Nephron (organoid): ENCODE results near the gene ENTR1.

Experiments used
- H3K27ac Mint-ChIP-seq, 3 experiments: 2 replicates each; pipeline ENCODE4 v1.8.0; 2020; ENCODE audit warnings: mixed read lengths in 3 of 3, mild to moderate bottlenecking in 2 of 3, moderate library complexity in 1 of 3
- H3K27me3 Mint-ChIP-seq: 2 replicates; pipeline ENCODE4 v1.8.0; 2021; ENCODE audit warnings: low read depth, mild to moderate bottlenecking, moderate library complexity, mixed read lengths
- H3K36me3 Mint-ChIP-seq: 2 replicates; pipeline ENCODE4 v1.8.0; 2020; ENCODE audit warnings: low read depth, mixed read lengths
- H3K4me1 Mint-ChIP-seq: 2 replicates; pipeline ENCODE4 v1.8.0; 2020; ENCODE audit warnings: mixed read lengths
- H3K4me3 Mint-ChIP-seq, 3 experiments: 2 replicates each; pipeline ENCODE4 v1.8.0; 2020; ENCODE audit warnings: mild to moderate bottlenecking in 3 of 3, mixed read lengths in 3 of 3, moderate library complexity in 2 of 3
- H3K9me3 Mint-ChIP-seq: 2 replicates; pipeline ENCODE4 v1.8.0; 2020; ENCODE audit warnings: mixed read lengths
- TF ChIP-seq, protein P1 (sequence below), 3 experiments: fragments of 200-600 bp; sonication (generic); IDR thresholded peaks; one replicate each; pipeline ENCODE4 v1.5.0; 2021; ENCODE audit warnings: antibody characterized with exemption in 3 of 3; ENCODE audit not compliant: unreplicated experiment in 3 of 3

ENTR1 gene

DNA sequence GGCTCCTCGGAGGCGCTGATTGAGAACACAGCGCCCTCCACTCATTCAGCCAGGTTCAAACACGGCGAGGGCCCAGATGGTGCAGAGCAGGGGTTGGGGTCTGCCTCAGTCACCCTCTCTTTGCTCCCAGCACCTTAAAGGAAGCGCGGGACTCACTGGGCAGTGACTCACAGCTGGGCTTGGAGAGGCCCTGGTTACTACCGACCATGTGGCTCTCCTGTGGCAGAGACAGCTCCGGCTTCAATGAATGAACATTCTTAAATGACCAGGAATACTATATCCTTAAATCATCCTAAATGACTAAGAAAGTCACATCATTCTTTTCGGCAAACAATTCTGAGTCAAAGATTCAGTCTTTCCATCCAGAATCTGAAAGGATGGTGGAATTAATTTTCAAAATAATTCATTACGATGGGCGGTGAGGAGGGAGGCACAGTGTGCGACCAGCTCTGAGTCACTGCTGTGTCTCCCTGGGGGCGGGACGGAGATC is 30.8 kb upstream of the ENTR1 start:
- Mint-ChIP-seq H3K36me3 (peaks cover 39% of the 10 kb centered on the region), H3K9me3 (no peaks in the 10 kb centered on the region), H3K4me1 (peaks cover 19% of the 10 kb centered on the region), H3K27me3 (no peaks in the 10 kb centered on the region), H3K27ac (no peak overlapping the region), H3K4me3 (peak overlapping the region; percentile 66 to 75 (median 73))
- TF ChIP-seq, protein P1, sequence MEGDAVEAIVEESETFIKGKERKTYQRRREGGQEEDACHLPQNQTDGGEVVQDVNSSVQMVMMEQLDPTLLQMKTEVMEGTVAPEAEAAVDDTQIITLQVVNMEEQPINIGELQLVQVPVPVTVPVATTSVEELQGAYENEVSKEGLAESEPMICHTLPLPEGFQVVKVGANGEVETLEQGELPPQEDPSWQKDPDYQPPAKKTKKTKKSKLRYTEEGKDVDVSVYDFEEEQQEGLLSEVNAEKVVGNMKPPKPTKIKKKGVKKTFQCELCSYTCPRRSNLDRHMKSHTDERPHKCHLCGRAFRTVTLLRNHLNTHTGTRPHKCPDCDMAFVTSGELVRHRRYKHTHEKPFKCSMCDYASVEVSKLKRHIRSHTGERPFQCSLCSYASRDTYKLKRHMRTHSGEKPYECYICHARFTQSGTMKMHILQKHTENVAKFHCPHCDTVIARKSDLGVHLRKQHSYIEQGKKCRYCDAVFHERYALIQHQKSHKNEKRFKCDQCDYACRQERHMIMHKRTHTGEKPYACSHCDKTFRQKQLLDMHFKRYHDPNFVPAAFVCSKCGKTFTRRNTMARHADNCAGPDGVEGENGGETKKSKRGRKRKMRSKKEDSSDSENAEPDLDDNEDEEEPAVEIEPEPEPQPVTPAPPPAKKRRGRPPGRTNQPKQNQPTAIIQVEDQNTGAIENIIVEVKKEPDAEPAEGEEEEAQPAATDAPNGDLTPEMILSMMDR (IDR thresholded peaks at IDR 0.05; ENCODE audit: unreplicated experiment in 3 of 3), result no peak

DNA sequence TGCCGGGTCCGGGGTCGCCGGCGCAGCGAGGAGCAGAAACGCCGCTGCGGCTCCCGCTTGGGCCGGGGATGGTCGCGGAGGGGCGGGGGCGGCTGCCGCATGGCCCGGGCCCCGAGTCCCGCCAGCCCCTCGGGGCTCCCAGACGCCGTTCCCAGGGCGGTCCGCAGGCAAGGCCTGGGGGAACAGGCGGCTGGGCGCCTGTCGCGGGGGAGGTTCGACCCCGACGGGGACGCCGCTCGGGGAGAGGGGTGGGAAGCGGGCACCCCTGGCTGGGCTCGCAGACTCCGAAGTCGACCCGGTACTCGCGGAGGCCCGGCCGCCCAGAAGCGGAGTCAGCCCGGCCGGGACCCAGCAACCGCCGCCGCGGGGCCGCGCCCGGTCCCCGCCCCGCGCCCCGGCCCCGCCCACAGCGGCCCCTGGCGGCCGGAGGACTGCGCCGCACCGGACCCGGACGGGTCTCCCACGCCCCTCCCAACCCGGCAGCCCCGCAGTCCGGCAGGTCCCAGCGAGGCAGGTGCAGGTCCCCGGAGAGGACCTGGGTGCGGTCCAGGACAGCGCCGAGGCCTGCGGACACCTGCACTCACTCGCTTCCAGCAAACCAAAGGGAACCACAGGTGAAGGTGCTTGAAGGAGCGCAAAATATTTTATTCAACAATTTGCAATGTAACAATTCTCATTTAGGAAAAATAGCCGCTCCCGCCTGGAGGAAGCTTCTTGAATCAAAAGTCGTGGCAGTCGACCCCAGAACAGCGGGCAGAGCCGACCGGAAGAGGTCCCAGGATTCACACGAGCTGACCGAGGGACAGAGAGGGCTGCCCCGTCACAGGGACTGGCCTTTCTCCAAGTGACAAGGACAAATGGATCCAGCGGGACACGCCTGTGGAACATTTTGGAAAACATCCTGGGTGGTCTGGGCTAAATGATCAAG is 29.3 kb upstream of the ENTR1 start, which contains the start of gene INPP5E:
INPP5E (minus strand) TSS at position 365 of the 928 bp plus-strand sequence. CDS start 426 bp downstream, outside the sequence.
- Mint-ChIP-seq H3K9me3 (no peaks in the 10 kb centered on the region), H3K27me3 (no peaks in the 10 kb centered on the region), H3K27ac (no peak within 1 kb of the TSS), H3K4me3 (peak within 1 kb of the TSS; percentile 87 to 92 (median 90)), H3K4me1 (peaks cover 19% of the 10 kb centered on the region), H3K36me3 (peaks cover 37% of the 10 kb centered on the region)
- TF ChIP-seq, protein P1 (IDR thresholded peaks at IDR 0.05; ENCODE audit: unreplicated experiment in 3 of 3), result peak; percentile 53 to 56 (median 55)

DNA sequence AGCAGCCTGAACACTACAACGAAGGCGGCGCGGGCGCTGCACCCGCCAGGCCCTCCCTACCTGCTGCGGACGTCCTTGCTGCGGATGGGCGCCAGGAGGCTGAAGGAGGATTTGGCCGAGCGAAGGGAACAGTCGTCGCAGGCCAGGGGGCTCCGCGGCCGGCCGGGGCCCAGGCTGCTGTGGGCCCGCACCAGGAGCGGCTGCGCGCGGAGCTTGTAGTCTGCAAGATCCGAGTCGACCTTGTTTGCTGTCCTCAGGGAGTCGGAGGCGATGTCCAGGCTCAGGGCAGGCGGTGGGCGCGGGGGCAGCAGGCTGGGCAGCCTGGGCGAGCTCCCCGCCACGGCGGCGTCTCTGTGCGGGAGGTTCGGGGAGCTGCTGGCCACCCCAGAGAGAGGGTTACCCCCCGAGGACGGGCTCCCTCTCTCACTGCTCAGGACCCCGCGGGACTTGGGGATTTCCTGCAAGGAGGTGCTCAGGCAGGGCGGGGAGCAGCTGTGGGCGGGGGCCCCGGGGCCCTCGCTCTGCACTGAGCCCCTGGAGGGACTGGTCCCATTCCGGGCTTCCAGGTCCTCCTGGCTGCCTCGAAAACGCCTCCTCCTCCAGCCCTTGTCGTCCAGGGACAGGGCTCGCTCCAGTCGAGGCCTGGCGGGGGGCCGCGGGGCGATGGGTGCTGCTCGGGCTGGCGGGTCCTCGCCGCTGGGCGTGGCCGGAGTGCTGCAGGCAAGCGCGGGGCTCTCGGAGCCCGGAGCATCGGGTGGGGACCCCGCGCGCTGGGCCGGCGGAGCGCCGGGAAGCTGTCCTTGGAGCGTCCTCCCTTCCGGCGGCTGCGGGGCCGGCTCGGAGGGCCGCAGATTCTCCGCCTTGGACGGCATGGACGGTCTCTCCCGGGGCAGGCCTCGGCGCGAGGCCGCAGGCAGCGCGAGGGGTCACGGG is 28.4 kb upstream of the ENTR1 start:
- Mint-ChIP-seq H3K4me3 (peak overlapping the region; percentile 87 to 92 (median 90)), H3K9me3 (no peaks in the 10 kb centered on the region)

DNA sequence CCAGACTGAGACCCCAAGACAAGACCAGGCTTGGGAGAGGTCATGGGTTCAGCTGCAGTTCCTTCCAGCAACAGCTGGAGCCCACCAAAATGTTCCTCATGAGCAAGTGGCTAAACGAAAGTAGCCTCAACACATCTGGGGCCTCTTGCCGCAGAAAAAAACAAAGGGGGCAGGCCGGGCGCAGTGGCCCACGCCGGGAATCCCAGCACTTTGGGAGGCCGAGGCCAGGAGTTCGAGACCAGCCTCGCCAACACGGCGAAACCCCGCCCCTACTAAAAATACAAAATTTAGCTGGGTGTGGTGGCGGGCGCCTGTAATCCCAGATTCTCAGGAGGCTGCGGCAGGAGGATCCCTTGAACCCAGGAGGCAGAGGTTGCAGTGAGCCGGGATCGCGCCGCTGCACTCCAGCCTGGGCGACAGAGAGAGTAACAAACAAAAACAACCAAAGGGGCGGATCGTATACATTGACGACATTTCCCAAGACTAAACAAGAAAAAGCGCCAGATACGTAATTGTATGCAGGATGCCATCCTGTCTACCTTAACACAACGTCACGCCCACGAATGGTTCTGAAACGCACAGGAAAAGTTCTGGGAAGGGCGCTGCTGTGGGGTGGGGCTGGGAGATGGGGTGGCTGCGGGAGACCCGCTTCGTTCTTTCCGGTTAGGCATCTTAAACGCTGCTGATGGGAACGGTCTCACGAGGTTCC is 27.6 kb upstream of the ENTR1 start:
- Mint-ChIP-seq H3K9me3 (no peaks in the 10 kb centered on the region), H3K27ac (no peak overlapping the region), H3K4me1 (peaks cover 19% of the 10 kb centered on the region), H3K27me3 (no peaks in the 10 kb centered on the region), H3K36me3 (peaks cover 25% of the 10 kb centered on the region), H3K4me3 (peak overlapping the region; percentile 87 to 92 (median 90))
- TF ChIP-seq, protein P1 (IDR thresholded peaks at IDR 0.05; ENCODE audit: unreplicated experiment in 3 of 3), result no peak

More for the DNA sequence above, 28.4 kb upstream of the ENTR1 start:
- Mint-ChIP-seq H3K36me3 (peaks cover 30% of the 10 kb centered on the region), H3K27ac (no peak overlapping the region), H3K4me1 (peaks cover 19% of the 10 kb centered on the region), H3K27me3 (no peaks in the 10 kb centered on the region)
- TF ChIP-seq, protein P1 (IDR thresholded peaks at IDR 0.05; ENCODE audit: unreplicated experiment in 3 of 3), result no peak

DNA sequence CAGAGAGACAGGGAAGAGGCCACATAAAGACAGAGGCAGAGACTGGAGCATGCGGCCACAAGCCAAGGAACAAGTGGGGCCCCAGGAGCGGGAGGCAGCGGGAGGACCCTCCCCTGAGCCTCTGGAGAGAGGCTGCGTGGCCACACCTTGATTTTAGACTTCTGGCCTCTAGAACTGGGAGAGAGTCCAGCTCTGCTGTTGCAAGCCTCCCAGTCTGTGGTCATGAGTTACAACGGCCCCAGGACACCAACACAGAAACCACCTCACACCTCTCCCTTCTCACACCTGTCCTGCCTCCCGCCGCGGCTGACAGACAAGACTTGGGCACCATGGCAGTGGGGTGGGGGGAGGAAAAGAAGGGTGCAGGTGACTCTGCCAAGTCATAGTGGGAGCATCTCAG is 27.0 kb upstream of the ENTR1 start:
- no peaks in the 10 kb centered on the region for H3K27me3 Mint-ChIP-seq
- TF ChIP-seq, protein P1 (IDR thresholded peaks at IDR 0.05; ENCODE audit: unreplicated experiment in 3 of 3), result no peak
- peak overlapping the region; percentile 87 to 92 (median 90) for H3K4me3 Mint-ChIP-seq
- H3K4me1 Mint-ChIP-seq, result peaks cover 19% of the 10 kb centered on the region
- peaks cover 19% of the 10 kb centered on the region for H3K36me3 Mint-ChIP-seq
- H3K27ac Mint-ChIP-seq, result no peak overlapping the region
- H3K9me3 Mint-ChIP-seq, result no peaks in the 10 kb centered on the region
